ENCODE measurements around the gene CST9L. TPM values are rescaled to one million over a fixed set of nuclear protein-coding genes. Genes with fewer than 3 reads are reported as not detected.

The CST9L gene
- total and polyA plus RNA-seq, 2 of the 13 experiments (the other 11 are each of a cell fraction or from before 2014, with no cell fraction given), result 0.15 TPM; not detected in 1

DNA sequence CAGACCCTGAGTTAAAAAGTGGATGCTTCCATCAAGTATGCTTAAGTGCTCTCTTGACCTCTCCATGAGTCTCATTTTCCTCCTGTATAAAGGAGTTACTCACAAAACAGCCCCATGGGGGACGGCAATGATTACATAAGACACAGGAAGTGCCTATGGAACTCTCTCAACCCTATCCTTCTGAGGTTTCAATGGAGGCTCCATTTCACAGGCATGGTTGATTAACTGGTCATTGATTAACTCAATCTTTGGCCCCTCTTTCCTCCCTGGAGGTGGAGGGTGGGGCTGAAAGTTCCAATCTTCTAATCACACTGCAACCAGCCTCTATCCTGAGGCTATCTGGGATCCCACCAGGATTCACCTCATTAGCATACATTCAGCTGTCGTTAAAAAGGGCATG lies 48.1 kb downstream of the CST9L start (continued):
- TF ChIP-seq, protein P1, sequence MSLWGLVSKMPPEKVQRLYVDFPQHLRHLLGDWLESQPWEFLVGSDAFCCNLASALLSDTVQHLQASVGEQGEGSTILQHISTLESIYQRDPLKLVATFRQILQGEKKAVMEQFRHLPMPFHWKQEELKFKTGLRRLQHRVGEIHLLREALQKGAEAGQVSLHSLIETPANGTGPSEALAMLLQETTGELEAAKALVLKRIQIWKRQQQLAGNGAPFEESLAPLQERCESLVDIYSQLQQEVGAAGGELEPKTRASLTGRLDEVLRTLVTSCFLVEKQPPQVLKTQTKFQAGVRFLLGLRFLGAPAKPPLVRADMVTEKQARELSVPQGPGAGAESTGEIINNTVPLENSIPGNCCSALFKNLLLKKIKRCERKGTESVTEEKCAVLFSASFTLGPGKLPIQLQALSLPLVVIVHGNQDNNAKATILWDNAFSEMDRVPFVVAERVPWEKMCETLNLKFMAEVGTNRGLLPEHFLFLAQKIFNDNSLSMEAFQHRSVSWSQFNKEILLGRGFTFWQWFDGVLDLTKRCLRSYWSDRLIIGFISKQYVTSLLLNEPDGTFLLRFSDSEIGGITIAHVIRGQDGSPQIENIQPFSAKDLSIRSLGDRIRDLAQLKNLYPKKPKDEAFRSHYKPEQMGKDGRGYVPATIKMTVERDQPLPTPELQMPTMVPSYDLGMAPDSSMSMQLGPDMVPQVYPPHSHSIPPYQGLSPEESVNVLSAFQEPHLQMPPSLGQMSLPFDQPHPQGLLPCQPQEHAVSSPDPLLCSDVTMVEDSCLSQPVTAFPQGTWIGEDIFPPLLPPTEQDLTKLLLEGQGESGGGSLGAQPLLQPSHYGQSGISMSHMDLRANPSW (CRISPR knock-in tag; IDR thresholded peaks at IDR 0.05; ENCODE audit: borderline replicate concordance), result no peak
- TF ChIP-seq EEA1 (CRISPR knock-in tag; IDR thresholded peaks at IDR 0.05; ENCODE audit: borderline replicate concordance), result no peak
- no peak for TF ChIP-seq RCOR2 (CRISPR knock-in tag; IDR thresholded peaks at IDR 0.05)
- TF ChIP-seq, protein P2, sequence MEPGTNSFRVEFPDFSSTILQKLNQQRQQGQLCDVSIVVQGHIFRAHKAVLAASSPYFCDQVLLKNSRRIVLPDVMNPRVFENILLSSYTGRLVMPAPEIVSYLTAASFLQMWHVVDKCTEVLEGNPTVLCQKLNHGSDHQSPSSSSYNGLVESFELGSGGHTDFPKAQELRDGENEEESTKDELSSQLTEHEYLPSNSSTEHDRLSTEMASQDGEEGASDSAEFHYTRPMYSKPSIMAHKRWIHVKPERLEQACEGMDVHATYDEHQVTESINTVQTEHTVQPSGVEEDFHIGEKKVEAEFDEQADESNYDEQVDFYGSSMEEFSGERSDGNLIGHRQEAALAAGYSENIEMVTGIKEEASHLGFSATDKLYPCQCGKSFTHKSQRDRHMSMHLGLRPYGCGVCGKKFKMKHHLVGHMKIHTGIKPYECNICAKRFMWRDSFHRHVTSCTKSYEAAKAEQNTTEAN (CRISPR knock-in tag; conservative IDR thresholded peaks at IDR 0.05), result no peak
- no peak for TF ChIP-seq SOX5 (CRISPR knock-in tag; IDR thresholded peaks at IDR 0.05; ENCODE audit: borderline replicate concordance)
- TF ChIP-seq, protein P3, sequence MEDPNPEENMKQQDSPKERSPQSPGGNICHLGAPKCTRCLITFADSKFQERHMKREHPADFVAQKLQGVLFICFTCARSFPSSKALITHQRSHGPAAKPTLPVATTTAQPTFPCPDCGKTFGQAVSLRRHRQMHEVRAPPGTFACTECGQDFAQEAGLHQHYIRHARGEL (CRISPR knock-in tag; IDR thresholded peaks at IDR 0.05), result no peak
- TF ChIP-seq, protein P4, sequence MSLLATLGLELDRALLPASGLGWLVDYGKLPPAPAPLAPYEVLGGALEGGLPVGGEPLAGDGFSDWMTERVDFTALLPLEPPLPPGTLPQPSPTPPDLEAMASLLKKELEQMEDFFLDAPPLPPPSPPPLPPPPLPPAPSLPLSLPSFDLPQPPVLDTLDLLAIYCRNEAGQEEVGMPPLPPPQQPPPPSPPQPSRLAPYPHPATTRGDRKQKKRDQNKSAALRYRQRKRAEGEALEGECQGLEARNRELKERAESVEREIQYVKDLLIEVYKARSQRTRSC (CRISPR knock-in tag; IDR thresholded peaks at IDR 0.05; ENCODE audit: low read depth), result no peak
- TF ChIP-seq, protein P5, sequence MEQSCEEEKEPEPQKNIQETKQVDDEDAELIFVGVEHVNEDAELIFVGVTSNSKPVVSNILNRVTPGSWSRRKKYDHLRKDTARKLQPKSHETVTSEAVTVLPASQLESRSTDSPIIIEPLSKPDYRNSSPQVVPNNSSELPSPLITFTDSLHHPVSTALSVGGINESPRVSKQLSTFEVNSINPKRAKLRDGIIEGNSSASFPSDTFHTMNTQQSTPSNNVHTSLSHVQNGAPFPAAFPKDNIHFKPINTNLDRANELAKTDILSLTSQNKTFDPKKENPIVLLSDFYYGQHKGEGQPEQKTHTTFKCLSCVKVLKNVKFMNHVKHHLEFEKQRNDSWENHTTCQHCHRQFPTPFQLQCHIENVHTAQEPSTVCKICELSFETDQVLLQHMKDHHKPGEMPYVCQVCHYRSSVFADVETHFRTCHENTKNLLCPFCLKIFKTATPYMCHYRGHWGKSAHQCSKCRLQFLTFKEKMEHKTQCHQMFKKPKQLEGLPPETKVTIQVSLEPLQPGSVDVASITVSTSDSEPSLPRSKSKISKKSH (CRISPR knock-in tag; IDR thresholded peaks at IDR 0.05; ENCODE audit: borderline replicate concordance), result no peak
- TF ChIP-seq FOXA3 (CRISPR knock-in tag; IDR thresholded peaks at IDR 0.05), result no peak
- TF ChIP-seq, protein P6, sequence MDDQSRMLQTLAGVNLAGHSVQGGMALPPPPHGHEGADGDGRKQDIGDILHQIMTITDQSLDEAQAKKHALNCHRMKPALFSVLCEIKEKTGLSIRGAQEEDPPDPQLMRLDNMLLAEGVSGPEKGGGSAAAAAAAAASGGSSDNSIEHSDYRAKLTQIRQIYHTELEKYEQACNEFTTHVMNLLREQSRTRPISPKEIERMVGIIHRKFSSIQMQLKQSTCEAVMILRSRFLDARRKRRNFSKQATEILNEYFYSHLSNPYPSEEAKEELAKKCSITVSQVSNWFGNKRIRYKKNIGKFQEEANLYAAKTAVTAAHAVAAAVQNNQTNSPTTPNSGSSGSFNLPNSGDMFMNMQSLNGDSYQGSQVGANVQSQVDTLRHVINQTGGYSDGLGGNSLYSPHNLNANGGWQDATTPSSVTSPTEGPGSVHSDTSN (CRISPR knock-in tag; IDR thresholded peaks at IDR 0.05; ENCODE audit: borderline replicate concordance), result no peak
- TF ChIP-seq, protein P7, sequence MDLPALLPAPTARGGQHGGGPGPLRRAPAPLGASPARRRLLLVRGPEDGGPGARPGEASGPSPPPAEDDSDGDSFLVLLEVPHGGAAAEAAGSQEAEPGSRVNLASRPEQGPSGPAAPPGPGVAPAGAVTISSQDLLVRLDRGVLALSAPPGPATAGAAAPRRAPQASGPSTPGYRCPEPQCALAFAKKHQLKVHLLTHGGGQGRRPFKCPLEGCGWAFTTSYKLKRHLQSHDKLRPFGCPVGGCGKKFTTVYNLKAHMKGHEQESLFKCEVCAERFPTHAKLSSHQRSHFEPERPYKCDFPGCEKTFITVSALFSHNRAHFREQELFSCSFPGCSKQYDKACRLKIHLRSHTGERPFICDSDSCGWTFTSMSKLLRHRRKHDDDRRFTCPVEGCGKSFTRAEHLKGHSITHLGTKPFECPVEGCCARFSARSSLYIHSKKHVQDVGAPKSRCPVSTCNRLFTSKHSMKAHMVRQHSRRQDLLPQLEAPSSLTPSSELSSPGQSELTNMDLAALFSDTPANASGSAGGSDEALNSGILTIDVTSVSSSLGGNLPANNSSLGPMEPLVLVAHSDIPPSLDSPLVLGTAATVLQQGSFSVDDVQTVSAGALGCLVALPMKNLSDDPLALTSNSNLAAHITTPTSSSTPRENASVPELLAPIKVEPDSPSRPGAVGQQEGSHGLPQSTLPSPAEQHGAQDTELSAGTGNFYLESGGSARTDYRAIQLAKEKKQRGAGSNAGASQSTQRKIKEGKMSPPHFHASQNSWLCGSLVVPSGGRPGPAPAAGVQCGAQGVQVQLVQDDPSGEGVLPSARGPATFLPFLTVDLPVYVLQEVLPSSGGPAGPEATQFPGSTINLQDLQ (CRISPR knock-in tag; IDR thresholded peaks at IDR 0.05), result no peak
- no peak for TF ChIP-seq AGO2 (optimal IDR thresholded peaks at IDR 0.05; ENCODE audit: low read depth, low read length)
- TF ChIP-seq, protein P8, sequence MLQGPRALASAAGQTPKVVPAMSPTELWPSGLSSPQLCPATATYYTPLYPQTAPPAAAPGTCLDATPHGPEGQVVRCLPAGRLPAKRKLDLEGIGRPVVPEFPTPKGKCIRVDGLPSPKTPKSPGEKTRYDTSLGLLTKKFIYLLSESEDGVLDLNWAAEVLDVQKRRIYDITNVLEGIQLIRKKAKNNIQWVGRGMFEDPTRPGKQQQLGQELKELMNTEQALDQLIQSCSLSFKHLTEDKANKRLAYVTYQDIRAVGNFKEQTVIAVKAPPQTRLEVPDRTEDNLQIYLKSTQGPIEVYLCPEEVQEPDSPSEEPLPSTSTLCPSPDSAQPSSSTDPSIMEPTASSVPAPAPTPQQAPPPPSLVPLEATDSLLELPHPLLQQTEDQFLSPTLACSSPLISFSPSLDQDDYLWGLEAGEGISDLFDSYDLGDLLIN (CRISPR knock-in tag; IDR thresholded peaks at IDR 0.05; ENCODE audit: borderline replicate concordance), result no peak
- TF ChIP-seq, protein P9, sequence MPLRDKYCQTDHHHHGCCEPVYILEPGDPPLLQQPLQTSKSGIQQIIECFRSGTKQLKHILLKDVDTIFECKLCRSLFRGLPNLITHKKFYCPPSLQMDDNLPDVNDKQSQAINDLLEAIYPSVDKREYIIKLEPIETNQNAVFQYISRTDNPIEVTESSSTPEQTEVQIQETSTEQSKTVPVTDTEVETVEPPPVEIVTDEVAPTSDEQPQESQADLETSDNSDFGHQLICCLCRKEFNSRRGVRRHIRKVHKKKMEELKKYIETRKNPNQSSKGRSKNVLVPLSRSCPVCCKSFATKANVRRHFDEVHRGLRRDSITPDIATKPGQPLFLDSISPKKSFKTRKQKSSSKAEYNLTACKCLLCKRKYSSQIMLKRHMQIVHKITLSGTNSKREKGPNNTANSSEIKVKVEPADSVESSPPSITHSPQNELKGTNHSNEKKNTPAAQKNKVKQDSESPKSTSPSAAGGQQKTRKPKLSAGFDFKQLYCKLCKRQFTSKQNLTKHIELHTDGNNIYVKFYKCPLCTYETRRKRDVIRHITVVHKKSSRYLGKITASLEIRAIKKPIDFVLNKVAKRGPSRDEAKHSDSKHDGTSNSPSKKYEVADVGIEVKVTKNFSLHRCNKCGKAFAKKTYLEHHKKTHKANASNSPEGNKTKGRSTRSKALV (CRISPR knock-in tag; IDR thresholded peaks at IDR 0.05), result no peak
- TF ChIP-seq HMG20B (CRISPR knock-in tag; conservative IDR thresholded peaks at IDR 0.05), result no peak
